ENCODE data around the gene SLC35C1. TPM values are rescaled to one million over a fixed set of nuclear protein-coding genes. Genes with fewer than 3 reads are reported as not detected.

SLC35C1 gene
- total RNA-seq, 1 experiment from 2014 or later: 15.6 TPM

DNA sequence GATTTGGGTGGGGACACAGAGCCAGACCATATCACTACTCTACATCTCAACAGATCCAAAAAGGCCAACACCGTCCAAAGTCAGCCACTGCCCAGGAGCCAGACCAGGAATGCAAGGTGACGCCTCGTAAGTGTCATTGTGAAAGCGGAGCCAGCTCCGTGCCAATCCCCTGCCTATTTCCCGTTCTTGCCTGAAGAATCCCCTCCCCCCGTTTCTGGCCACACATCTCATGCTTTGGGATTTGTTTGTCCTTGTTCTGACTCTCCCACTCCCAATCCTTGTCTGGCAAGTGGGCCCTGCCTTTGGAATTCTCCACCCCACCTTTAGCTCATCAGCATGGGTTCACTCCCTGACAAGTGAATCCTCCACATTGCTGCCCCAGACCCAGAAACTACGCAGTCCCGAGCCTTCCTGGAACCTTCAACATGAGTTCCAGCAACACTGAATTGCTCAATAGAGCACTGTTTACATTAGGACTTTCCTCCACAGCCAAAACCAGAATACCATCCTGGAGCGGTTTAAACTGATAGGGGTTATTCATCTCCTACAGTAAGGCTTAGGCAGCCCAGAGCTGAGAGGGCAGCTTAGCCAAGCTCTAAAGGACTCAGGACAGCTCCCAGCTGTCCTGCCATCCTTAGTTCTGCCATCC is 6.0 kb upstream of the SLC35C1 start:
- TF ChIP-seq EZH2 (IDR thresholded peaks at IDR 0.05; ENCODE audit: low read depth): no peak
- no peak for TF ChIP-seq CTCF (conservative IDR thresholded peaks at IDR 0.05)
- Histone ChIP-seq H3K4me1 (replicated peaks; ENCODE audit: insufficient read depth) (0 out of 2 replicates have a peak, but pooled peaks cover 3% of the 10 kb centered on the region), H3F3A (ENCODE audit: insufficient read depth, low read depth) (no peaks in the 10 kb centered on the region), H3K27me3 (ENCODE audit: insufficient read depth, low read depth) (peaks cover 27% of the 10 kb centered on the region), H2AFZ (no peak overlapping the region), H3K4me3 (no peak overlapping the region), H3K27ac (no peak overlapping the region), H3K9me2 (ENCODE audit: insufficient read depth) (no peaks in the 10 kb centered on the region), H3K79me2 (ENCODE audit: low read depth) (no peaks in the 10 kb centered on the region), H3K4me2 (no peak overlapping the region), H4K20me1 (ENCODE audit: insufficient read depth) (no peaks in the 10 kb centered on the region), H3K36me3 (ENCODE audit: low read depth) (no peaks in the 10 kb centered on the region), H3K9me3 (ENCODE audit: insufficient read depth, low read depth) (no peaks in the 10 kb centered on the region)
- no TSS peak for BruUV-seq (replicated peaks)
- no peak for DNase-seq
- ChIA-PET POLR2A (ENCODE audit: unreplicated experiment) (no interaction called here), CTCF (no interaction called here)
- intact Hi-C loops (cut with micrococcal nuclease; ENCODE audit: unreplicated experiment): no loop called here

DNA sequence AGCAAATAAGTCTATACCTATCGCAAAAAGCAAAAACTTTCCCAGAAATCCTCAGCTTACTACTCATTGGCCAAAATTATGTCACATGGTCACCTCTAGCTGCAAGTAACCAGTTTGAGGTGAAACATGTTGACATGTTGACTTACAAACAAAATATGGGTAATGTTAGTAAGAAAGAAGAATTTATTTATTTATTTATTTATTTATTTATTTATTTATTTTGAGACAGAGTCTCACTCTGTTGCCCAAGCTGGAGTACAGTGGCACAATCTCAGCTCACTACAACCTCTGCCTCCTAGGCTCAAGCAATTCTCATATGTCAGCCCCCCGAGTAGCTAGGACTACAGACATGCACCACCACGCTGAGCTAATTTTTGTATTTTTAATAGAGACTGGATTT is 5.4 kb upstream of the SLC35C1 start:
- Histone ChIP-seq H2AFZ (no peak overlapping the region), H3K4me3 (no peak overlapping the region), H3K9me2 (ENCODE audit: insufficient read depth) (no peaks in the 10 kb centered on the region), H3K27ac (no peak overlapping the region), H3K4me2 (no peak overlapping the region), H3K36me3 (ENCODE audit: low read depth) (no peaks in the 10 kb centered on the region), H3K4me1 (replicated peaks; ENCODE audit: insufficient read depth) (0 out of 2 replicates have a peak, but pooled peaks cover 3% of the 10 kb centered on the region), H3K27me3 (ENCODE audit: insufficient read depth, low read depth) (peaks cover 20% of the 10 kb centered on the region), H4K20me1 (ENCODE audit: insufficient read depth) (no peaks in the 10 kb centered on the region), H3K9me3 (ENCODE audit: insufficient read depth, low read depth) (no peaks in the 10 kb centered on the region), H3K79me2 (ENCODE audit: low read depth) (no peaks in the 10 kb centered on the region), H3F3A (ENCODE audit: insufficient read depth, low read depth) (no peaks in the 10 kb centered on the region)
- intact Hi-C loops (cut with micrococcal nuclease; ENCODE audit: unreplicated experiment): no loop called here
- POLR2A ChIA-PET (ENCODE audit: unreplicated experiment): no interaction called here
- TF ChIP-seq EZH2 (IDR thresholded peaks at IDR 0.05; ENCODE audit: low read depth) (no peak), CTCF (conservative IDR thresholded peaks at IDR 0.05) (no peak)
- CTCF ChIA-PET: no interaction called here
- no peak for DNase-seq
- no TSS peak for BruUV-seq (replicated peaks)

DNA sequence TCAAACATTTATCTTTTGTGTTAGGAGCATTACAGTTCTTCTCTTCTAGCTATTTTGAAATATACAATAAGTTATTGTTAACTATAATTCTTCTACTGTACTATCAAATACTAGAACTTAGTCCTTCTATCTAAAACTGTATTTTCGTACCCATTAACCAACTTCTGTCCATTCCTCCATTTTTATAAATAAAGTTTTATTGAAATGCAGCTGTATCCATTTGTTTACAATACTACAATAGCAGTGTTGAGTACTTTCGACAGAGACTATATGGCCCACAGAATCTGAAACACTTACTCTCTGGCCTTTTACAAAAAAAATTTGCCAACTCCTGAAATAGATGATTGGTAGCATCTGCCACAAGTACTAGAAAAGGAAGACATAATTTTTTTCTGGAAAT is 4.7 kb upstream of the SLC35C1 start:
- POLR2A ChIA-PET (ENCODE audit: unreplicated experiment): no interaction called here
- Histone ChIP-seq H3F3A (ENCODE audit: insufficient read depth, low read depth) (no peaks in the 10 kb centered on the region), H3K27ac (no peak overlapping the region), H3K9me3 (ENCODE audit: insufficient read depth, low read depth) (no peaks in the 10 kb centered on the region), H3K4me2 (no peak overlapping the region), H3K9me2 (ENCODE audit: insufficient read depth) (no peaks in the 10 kb centered on the region), H4K20me1 (ENCODE audit: insufficient read depth) (no peaks in the 10 kb centered on the region), H3K4me1 (replicated peaks; ENCODE audit: insufficient read depth) (0 out of 2 replicates have a peak, but pooled peaks cover 3% of the 10 kb centered on the region), H3K4me3 (no peak overlapping the region), H3K27me3 (ENCODE audit: insufficient read depth, low read depth) (peaks cover 15% of the 10 kb centered on the region), H3K36me3 (ENCODE audit: low read depth) (no peaks in the 10 kb centered on the region), H3K79me2 (ENCODE audit: low read depth) (no peaks in the 10 kb centered on the region), H2AFZ (no peak overlapping the region)
- no peak for DNase-seq
- no peak for TF ChIP-seq CTCF (conservative IDR thresholded peaks at IDR 0.05)
- no peak for TF ChIP-seq EZH2 (IDR thresholded peaks at IDR 0.05; ENCODE audit: low read depth)
- CTCF ChIA-PET: no interaction called here
- no TSS peak for BruUV-seq (replicated peaks)
- intact Hi-C loops (cut with micrococcal nuclease; ENCODE audit: unreplicated experiment): no loop called here
